ENCODE results near the gene FOXE1. TPM values are rescaled to one million over a fixed set of nuclear protein-coding genes. Genes with fewer than 3 reads are reported as not detected.
A peak's percentile ranks its signal among the peaks of the same experiment; 100 is the strongest.

The FOXE1 gene
- polyA plus RNA-seq, 1 donor: not detected

GRCh38 chr9:97866300-97866699 lies 13.3 kb downstream of the FOXE1 start:
- no peak for DNase-seq

- DNase-seq: no peak
These were observed 13.8 kb downstream of the FOXE1 start for GRCh38 chr9:97866848-97867247.

GRCh38 chr9:97868859-97869258 lies 15.8 kb downstream of the FOXE1 start:
- no peak for DNase-seq

- no peak for DNase-seq
These were observed 20.4 kb downstream of the FOXE1 start for GRCh38 chr9:97873425-97873824.

- DNase-seq: no peak
These were observed 20.9 kb downstream of the FOXE1 start for GRCh38 chr9:97873882-97874281.

GRCh38 chr9:97874624-97875023 lies 21.6 kb downstream of the FOXE1 start:
- DNase-seq: no peak

- DNase-seq: no peak
These were observed 22.1 kb downstream of the FOXE1 start for GRCh38 chr9:97875111-97875510.

- DNase-seq: no peak
These were observed 23.0 kb downstream of the FOXE1 start for GRCh38 chr9:97876061-97876460.

- no peak for DNase-seq
These were observed 27.3 kb downstream of the FOXE1 start for GRCh38 chr9:97880336-97880735.

GRCh38 chr9:97889941-97890887 lies 37.2 kb downstream of the FOXE1 start:
- DNase-seq: no peak

GRCh38 chr9:97891736-97892135 lies 38.7 kb downstream of the FOXE1 start:
- DNase-seq: no peak

- no peak for DNase-seq
These were observed 39.4 kb downstream of the FOXE1 start for GRCh38 chr9:97892421-97892820.

GRCh38 chr9:97895211-97895610 lies 42.2 kb downstream of the FOXE1 start:
- DNase-seq: no peak

GRCh38 chr9:97895695-97896332 lies 42.8 kb downstream of the FOXE1 start:
- DNase-seq: no peak

- no peak for DNase-seq
These were observed 47.2 kb downstream of the FOXE1 start for GRCh38 chr9:97900103-97900737.

GRCh38 chr9:97900738-97901565 lies 47.9 kb downstream of the FOXE1 start:
- DNase-seq: peak; percentile 27

- DNase-seq: no peak
These were observed 50.2 kb downstream of the FOXE1 start for GRCh38 chr9:97903177-97903576.

- DNase-seq: no peak
These were observed 51.7 kb downstream of the FOXE1 start for GRCh38 chr9:97904725-97905124.

- DNase-seq: no peak
These were observed 52.2 kb downstream of the FOXE1 start for GRCh38 chr9:97905228-97905627.
